ENCODE measurements around the gene PRR16.

The PRR16 gene

DNA sequence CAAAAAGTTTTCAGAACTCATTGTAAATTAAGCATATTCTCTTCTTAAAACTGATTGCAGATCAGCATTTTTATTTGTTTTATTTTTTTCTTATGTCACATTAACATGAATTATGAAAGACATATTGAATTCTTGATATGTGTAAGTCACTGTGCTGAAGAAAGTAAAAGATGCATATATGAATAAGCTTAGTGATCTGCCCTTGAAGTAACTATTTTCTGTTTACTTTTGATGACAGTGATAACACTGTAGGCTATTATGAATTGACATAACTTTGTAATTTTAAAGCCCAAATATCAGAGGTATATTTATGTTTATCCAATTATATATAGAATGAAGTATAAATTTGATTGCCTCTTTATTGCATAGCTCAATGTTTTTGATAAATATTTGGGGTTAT lies 8.8 kb downstream of the PRR16 start:
- Histone ChIP-seq H3K9me2 (replicated peaks; ENCODE audit: insufficient read depth, low read length) (no peaks in the 10 kb centered on the region), H3K9me3 (ENCODE audit: insufficient read depth, low read length) (no peaks in the 10 kb centered on the region), H3K36me3 (ENCODE audit: low read length) (no peaks in the 10 kb centered on the region), H4K20me1 (ENCODE audit: low read depth, low read length) (no peaks in the 10 kb centered on the region), H3K27me3 (ENCODE audit: low read length) (no peaks in the 10 kb centered on the region), H3F3A (ENCODE audit: insufficient read depth) (no peaks in the 10 kb centered on the region), H3K9ac (ENCODE audit: low read length) (no peak overlapping the region), H3K27ac (ENCODE audit: low read depth, low read length) (no peak overlapping the region), H2AFZ (ENCODE audit: low read depth, low read length, severe bottlenecking) (no peak overlapping the region), H3K4me3 (ENCODE audit: insufficient read depth, low read length, poor library complexity, severe bottlenecking) (no peak overlapping the region), H3K79me2 (ENCODE audit: insufficient read depth, low read length) (no peaks in the 10 kb centered on the region), H3K4me2 (ENCODE audit: low read depth, low read length, poor library complexity, severe bottlenecking) (no peak overlapping the region)
- TF ChIP-seq EZH2phosphoT487 (conservative IDR thresholded peaks at IDR 0.05; ENCODE audit: low read length), result no peak
- TF ChIP-seq, protein P1, sequence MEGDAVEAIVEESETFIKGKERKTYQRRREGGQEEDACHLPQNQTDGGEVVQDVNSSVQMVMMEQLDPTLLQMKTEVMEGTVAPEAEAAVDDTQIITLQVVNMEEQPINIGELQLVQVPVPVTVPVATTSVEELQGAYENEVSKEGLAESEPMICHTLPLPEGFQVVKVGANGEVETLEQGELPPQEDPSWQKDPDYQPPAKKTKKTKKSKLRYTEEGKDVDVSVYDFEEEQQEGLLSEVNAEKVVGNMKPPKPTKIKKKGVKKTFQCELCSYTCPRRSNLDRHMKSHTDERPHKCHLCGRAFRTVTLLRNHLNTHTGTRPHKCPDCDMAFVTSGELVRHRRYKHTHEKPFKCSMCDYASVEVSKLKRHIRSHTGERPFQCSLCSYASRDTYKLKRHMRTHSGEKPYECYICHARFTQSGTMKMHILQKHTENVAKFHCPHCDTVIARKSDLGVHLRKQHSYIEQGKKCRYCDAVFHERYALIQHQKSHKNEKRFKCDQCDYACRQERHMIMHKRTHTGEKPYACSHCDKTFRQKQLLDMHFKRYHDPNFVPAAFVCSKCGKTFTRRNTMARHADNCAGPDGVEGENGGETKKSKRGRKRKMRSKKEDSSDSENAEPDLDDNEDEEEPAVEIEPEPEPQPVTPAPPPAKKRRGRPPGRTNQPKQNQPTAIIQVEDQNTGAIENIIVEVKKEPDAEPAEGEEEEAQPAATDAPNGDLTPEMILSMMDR (IDR thresholded peaks at IDR 0.05; ENCODE audit: insufficient read depth, low read length, poor library complexity, severe bottlenecking), result no peak

DNA sequence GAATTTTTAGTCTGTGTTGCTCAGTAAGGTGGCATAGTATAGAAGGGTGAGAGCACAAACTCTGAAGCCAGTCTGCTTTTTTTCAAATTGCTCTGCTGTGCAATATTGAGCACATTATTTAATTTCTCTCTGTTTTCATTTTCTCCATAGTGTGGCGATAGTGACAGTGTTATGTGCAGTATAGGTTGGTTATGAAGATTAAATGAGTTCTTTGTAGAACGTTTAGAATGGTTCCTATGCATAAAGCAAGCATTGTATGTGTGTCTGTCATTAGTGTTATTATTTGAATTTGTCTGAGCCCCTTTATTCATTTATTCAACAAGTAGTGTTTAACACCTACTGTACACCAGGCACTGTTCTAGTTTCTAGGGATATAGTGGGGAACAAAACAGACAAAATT lies 9.2 kb downstream of the PRR16 start:
- Histone ChIP-seq H3K36me3 (ENCODE audit: low read length) (no peaks in the 10 kb centered on the region), H3K4me2 (ENCODE audit: low read depth, low read length, poor library complexity, severe bottlenecking) (no peak overlapping the region), H3K9me2 (replicated peaks; ENCODE audit: insufficient read depth, low read length) (no peaks in the 10 kb centered on the region), H3K27ac (ENCODE audit: low read depth, low read length) (no peak overlapping the region), H3K4me3 (ENCODE audit: insufficient read depth, low read length, poor library complexity, severe bottlenecking) (no peak overlapping the region), H4K20me1 (ENCODE audit: low read depth, low read length) (no peaks in the 10 kb centered on the region), H3K79me2 (ENCODE audit: insufficient read depth, low read length) (no peaks in the 10 kb centered on the region), H3F3A (ENCODE audit: insufficient read depth) (no peaks in the 10 kb centered on the region), H3K9me3 (ENCODE audit: insufficient read depth, low read length) (no peaks in the 10 kb centered on the region), H3K27me3 (ENCODE audit: low read length) (no peaks in the 10 kb centered on the region), H3K9ac (ENCODE audit: low read length) (no peak overlapping the region), H2AFZ (ENCODE audit: low read depth, low read length, severe bottlenecking) (no peak overlapping the region)
- no peak for TF ChIP-seq EZH2phosphoT487 (conservative IDR thresholded peaks at IDR 0.05; ENCODE audit: low read length)
- TF ChIP-seq, protein P1 (IDR thresholded peaks at IDR 0.05; ENCODE audit: insufficient read depth, low read length, poor library complexity, severe bottlenecking), result no peak

DNA sequence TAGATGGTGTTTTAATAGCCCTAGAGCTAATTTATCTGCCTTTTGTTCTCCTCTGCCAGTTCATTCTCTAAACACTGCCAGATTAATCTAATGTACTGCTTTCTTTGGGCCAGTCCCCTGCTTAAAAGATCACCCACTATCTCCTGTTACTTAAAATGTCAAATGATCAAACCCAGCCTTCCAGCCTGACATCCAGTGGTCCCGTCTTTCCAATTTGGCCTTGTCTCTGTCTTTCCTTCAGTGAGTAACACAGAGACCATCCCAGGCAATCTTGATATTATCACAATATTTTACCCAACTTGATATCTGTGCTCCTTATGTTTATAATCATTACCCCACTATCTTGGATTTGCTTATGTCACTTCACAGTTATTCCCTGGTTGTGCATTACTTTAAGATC lies 12.0 kb downstream of the PRR16 start:
- Histone ChIP-seq H3K27ac (ENCODE audit: low read depth, low read length) (no peak overlapping the region), H3F3A (ENCODE audit: insufficient read depth) (no peaks in the 10 kb centered on the region), H3K79me2 (ENCODE audit: insufficient read depth, low read length) (no peaks in the 10 kb centered on the region), H3K27me3 (ENCODE audit: low read length) (no peaks in the 10 kb centered on the region), H3K9me3 (ENCODE audit: insufficient read depth, low read length) (no peaks in the 10 kb centered on the region), H4K20me1 (ENCODE audit: low read depth, low read length) (no peaks in the 10 kb centered on the region), H3K4me2 (ENCODE audit: low read depth, low read length, poor library complexity, severe bottlenecking) (no peak overlapping the region), H3K9ac (ENCODE audit: low read length) (no peak overlapping the region), H3K36me3 (ENCODE audit: low read length) (no peaks in the 10 kb centered on the region), H2AFZ (ENCODE audit: low read depth, low read length, severe bottlenecking) (no peak overlapping the region), H3K9me2 (replicated peaks; ENCODE audit: insufficient read depth, low read length) (no peaks in the 10 kb centered on the region), H3K4me3 (ENCODE audit: insufficient read depth, low read length, poor library complexity, severe bottlenecking) (no peak overlapping the region)
- TF ChIP-seq, protein P1 (IDR thresholded peaks at IDR 0.05; ENCODE audit: insufficient read depth, low read length, poor library complexity, severe bottlenecking), result no peak
- no peak for TF ChIP-seq EZH2phosphoT487 (conservative IDR thresholded peaks at IDR 0.05; ENCODE audit: low read length)
